ENCODE measurements around the gene TMEM221.

GRCh38 chr19:17431417-17431816 lies 17.1 kb downstream of the TMEM221 start:
- TF ChIP-seq POLR2A (IDR thresholded peaks at IDR 0.05): no peak
- no peak for TF ChIP-seq CTCF (IDR thresholded peaks at IDR 0.05)

Data from right lobe of liver (tissue), 4 donors.